ENCODE results near the gene CTNNA3. TPM values are rescaled to one million over a fixed set of nuclear protein-coding genes. Genes with fewer than 3 reads are reported as not detected.

CTNNA3 gene
- total and polyA plus RNA-seq, 2 of the 4 experiments (the other 2 are of a cell fraction) = 0.19 to 0.90 TPM

DNA sequence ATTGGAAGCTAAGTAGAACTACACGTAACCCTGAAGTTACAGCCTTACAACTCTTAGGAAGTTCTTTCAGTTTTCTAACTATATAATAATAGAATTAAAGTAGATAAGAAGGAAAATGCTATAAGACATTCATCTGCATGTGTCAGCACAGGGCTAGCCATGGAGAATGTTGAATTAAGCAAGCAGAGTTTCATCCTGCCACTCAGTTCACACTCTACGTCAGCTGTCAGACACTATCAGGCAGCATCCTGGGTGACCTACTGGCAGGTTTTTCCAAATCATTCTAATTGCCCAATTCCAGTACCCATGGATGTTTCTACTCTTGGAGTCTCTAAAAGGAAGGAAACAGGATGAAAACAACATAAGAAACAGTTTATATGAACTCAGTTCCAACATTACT lies 815.2 kb downstream of the CTNNA3 start:
- H3K4me3 ChIP-seq (ENCODE audit: insufficient read depth, low read depth, low read length) = no peak overlapping the region
- H2BK5ac ChIP-seq (ENCODE audit: low read depth, low read length, poor library complexity, severe bottlenecking) = no peak overlapping the region
- in situ Hi-C loops (cut with MboI; ENCODE audit: low sequenced_read_pairs) = no loop called here
- no peak overlapping the region for H3K4me2 ChIP-seq (ENCODE audit: low read depth, low read length)
- no peak for TF ChIP-seq SMC3 (IDR thresholded peaks at IDR 0.05; ENCODE audit: low read depth, low read length)
- TF ChIP-seq, protein P1, sequence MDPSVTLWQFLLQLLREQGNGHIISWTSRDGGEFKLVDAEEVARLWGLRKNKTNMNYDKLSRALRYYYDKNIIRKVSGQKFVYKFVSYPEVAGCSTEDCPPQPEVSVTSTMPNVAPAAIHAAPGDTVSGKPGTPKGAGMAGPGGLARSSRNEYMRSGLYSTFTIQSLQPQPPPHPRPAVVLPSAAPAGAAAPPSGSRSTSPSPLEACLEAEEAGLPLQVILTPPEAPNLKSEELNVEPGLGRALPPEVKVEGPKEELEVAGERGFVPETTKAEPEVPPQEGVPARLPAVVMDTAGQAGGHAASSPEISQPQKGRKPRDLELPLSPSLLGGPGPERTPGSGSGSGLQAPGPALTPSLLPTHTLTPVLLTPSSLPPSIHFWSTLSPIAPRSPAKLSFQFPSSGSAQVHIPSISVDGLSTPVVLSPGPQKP (IDR thresholded peaks at IDR 0.05; ENCODE audit: borderline replicate concordance, low read depth, low read length) = no peak
- TF ChIP-seq, protein P2, sequence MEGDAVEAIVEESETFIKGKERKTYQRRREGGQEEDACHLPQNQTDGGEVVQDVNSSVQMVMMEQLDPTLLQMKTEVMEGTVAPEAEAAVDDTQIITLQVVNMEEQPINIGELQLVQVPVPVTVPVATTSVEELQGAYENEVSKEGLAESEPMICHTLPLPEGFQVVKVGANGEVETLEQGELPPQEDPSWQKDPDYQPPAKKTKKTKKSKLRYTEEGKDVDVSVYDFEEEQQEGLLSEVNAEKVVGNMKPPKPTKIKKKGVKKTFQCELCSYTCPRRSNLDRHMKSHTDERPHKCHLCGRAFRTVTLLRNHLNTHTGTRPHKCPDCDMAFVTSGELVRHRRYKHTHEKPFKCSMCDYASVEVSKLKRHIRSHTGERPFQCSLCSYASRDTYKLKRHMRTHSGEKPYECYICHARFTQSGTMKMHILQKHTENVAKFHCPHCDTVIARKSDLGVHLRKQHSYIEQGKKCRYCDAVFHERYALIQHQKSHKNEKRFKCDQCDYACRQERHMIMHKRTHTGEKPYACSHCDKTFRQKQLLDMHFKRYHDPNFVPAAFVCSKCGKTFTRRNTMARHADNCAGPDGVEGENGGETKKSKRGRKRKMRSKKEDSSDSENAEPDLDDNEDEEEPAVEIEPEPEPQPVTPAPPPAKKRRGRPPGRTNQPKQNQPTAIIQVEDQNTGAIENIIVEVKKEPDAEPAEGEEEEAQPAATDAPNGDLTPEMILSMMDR (conservative IDR thresholded peaks at IDR 0.05; ENCODE audit: low read depth, low read length) = no peak
- WGBS, 2 experiments (ENCODE audit: extremely low coverage in 2 of 2, insufficient read length in 1 of 2) = no CpG with 5 or more reads among the region's 2 CpGs
- H3K4me1 ChIP-seq (ENCODE audit: control insufficient read depth, insufficient read depth, low read length) = no peaks in the 10 kb centered on the region
- H3K56ac ChIP-seq (ENCODE audit: extremely low read depth, insufficient read depth, low read length) = no peak overlapping the region
- ATAC-seq (ENCODE audit: low read depth) (no peak), DNase-seq (no peak)
- H2AK5ac ChIP-seq (ENCODE audit: low read depth, low read length) = no peak overlapping the region
- H4K5ac ChIP-seq (ENCODE audit: low read depth, low read length) = no peak overlapping the region
- POLR2A ChIA-PET (ENCODE audit: unreplicated experiment) = no interaction called here
- no peaks in the 10 kb centered on the region for H3K36me3 ChIP-seq (ENCODE audit: control insufficient read depth, insufficient read depth, low read length)
- no peak overlapping the region for H4K91ac ChIP-seq (ENCODE audit: insufficient read depth, low read depth, low read length)
- intact Hi-C loops (cut with micrococcal nuclease) = no loop called here
- H4K8ac ChIP-seq (ENCODE audit: low read depth in 2 of 2, low read length in 2 of 2) = no peak overlapping the region
- no peak overlapping the region for H2BK20ac ChIP-seq (ENCODE audit: low read depth, low read length)
- H3K27ac ChIP-seq (ENCODE audit: insufficient read depth, low read length) = no peak overlapping the region
- no peaks in the 10 kb centered on the region for H3K9me1 ChIP-seq (ENCODE audit: insufficient read depth, low read length)
- no peaks in the 10 kb centered on the region for H3K27me3 ChIP-seq (ENCODE audit: control insufficient read depth, insufficient read depth, low read length)
- no peak overlapping the region for H3K18ac ChIP-seq (ENCODE audit: low read depth, low read length)
- no peak overlapping the region for H3K23ac ChIP-seq (ENCODE audit: low read depth, low read length)
- no peak overlapping the region for H2BK15ac ChIP-seq (ENCODE audit: low read depth, low read length)
- H2BK120ac ChIP-seq (ENCODE audit: low read depth, low read length) = no peak overlapping the region
- no peak overlapping the region for H3K4ac ChIP-seq (ENCODE audit: low read depth, low read length)
- no TSS peak for BruUV-seq (replicated peaks)
- dilution Hi-C loops (cut with HindIII; ENCODE audit: low sequenced_read_pairs, unreplicated experiment) = no loop called here
- no peak overlapping the region for H2AK9ac ChIP-seq (replicated peaks; ENCODE audit: low read depth, low read length, poor library complexity)
- no peak overlapping the region for H3K14ac ChIP-seq (replicated peaks; ENCODE audit: low read depth, low read length)
- H3K9me3 ChIP-seq (ENCODE audit: control insufficient read depth, insufficient read depth, low read length) = no peaks in the 10 kb centered on the region
- no peak overlapping the region for H3K9ac ChIP-seq (ENCODE audit: low read depth, low read length)
- H3K79me1 ChIP-seq (ENCODE audit: low read depth in 1 of 2, low read length in 2 of 2) = no peaks in the 10 kb centered on the region
- no peak overlapping the region for H2AFZ ChIP-seq (replicated peaks; ENCODE audit: low read length, poor library complexity)
- H4K20me1 ChIP-seq (ENCODE audit: insufficient read depth, low read length) = no peaks in the 10 kb centered on the region
- CTCF ChIA-PET = no interaction called here
